Measurements from ENCODE around the gene ZNF223.

ZNF223 gene

DNA sequence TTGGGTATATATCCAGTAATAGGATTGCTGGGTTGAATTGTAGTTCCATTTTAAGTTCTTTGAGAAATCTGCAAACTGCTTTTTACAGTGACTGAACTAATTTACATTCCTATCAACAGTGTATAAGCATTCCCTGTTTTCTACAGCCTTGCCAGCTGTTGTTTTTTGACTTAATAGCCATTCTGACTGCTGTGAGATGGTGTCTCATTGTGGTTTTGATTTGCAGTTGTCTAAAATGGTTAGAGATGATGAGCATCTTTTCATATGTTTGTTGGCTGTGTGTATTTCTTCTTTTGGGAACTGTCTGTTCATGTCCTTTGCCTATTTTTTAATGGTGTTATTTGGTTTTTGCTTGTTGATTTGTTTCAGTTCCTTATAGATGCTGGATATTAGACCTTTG, 30.6 kb upstream of the ZNF223 start:
- Histone ChIP-seq H3K36me3 (ENCODE audit: insufficient read depth, low read length) (no peaks in the 10 kb centered on the region), H3K4me3 (no peak overlapping the region), H3K9ac (ENCODE audit: insufficient read length) (no peak overlapping the region), H3K9me3 (ENCODE audit: low read depth, low read length) (no peaks in the 10 kb centered on the region; the same call in 1 of the 2 replicates), H3K27ac (no peak overlapping the region)
- TF ChIP-seq FOXP2 (optimal IDR thresholded peaks at IDR 0.05; ENCODE audit: control extremely low read depth, extremely low read length, insufficient read depth) (no peak), EZH2 (IDR thresholded peaks at IDR 0.05) (no peak), POLR2AphosphoS5 (IDR thresholded peaks at IDR 0.05; ENCODE audit: borderline replicate concordance, low read depth, low read length) (no peak)
- DNase-seq (ENCODE audit: low read depth, low spot score): no peak

DNA sequence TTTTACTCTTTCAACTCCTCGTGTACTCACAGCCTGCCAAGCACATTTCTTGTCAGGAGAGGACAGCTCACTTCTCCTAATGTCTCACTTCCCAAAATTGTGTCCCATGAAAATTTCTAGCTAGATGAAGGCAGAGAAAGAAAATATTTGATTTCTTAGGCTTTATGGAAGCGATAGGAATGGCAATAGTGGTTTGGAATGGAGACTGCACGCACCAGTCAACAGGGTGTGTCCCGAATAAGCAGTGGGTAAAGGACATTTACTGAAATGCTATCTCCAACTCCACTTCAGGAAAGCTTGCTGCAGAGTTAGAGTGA, 27.0 kb upstream of the ZNF223 start:
- peak overlapping the region; percentile 94 for H3K4me3 ChIP-seq
- TF ChIP-seq FOXP2 (optimal IDR thresholded peaks at IDR 0.05; ENCODE audit: control extremely low read depth, extremely low read length, insufficient read depth) (no peak), EZH2 (IDR thresholded peaks at IDR 0.05) (no peak), POLR2AphosphoS5 (IDR thresholded peaks at IDR 0.05; ENCODE audit: borderline replicate concordance, low read depth, low read length) (no peak)
- peak overlapping the region; percentile 57 for H3K27ac ChIP-seq
- H3K9me3 ChIP-seq (ENCODE audit: low read depth, low read length): no peaks in the 10 kb centered on the region; the same call in 1 of the 2 replicates
- H3K9ac ChIP-seq (ENCODE audit: insufficient read length): peak overlapping the region; percentile 94
- H3K36me3 ChIP-seq (ENCODE audit: insufficient read depth, low read length): peaks cover 33% of the 10 kb centered on the region
- no peak for DNase-seq (ENCODE audit: low read depth, low spot score)

- Histone ChIP-seq H3K4me3 (peak within 1 kb of the TSS; percentile 94), H3K27ac (peak within 1 kb of the TSS; percentile 57), H3K36me3 (ENCODE audit: insufficient read depth, low read length) (peaks cover 38% of the 10 kb centered on the region), H3K9ac (ENCODE audit: insufficient read length) (peak within 1 kb of the TSS; percentile 94), H3K9me3 (ENCODE audit: low read depth, low read length) (no peaks in the 10 kb centered on the region; the same call in none of the 2 replicates)
- TF ChIP-seq EZH2 (IDR thresholded peaks at IDR 0.05): no peak
- no peak for TF ChIP-seq FOXP2 (optimal IDR thresholded peaks at IDR 0.05; ENCODE audit: control extremely low read depth, extremely low read length, insufficient read depth)
- peak; percentile 79 for TF ChIP-seq POLR2AphosphoS5 (IDR thresholded peaks at IDR 0.05; ENCODE audit: borderline replicate concordance, low read depth, low read length)
- peak; percentile 55 for DNase-seq (ENCODE audit: low read depth, low spot score)
These were observed 26.5 kb upstream of the ZNF223 start, which contains the start of gene ZNF222 for GRCh38 chr19:44025217-44025936. Gene ZNF222 (plus strand): TSS chr19:44025379. CDS start chr19:44025437, 58 bp downstream.

DNA sequence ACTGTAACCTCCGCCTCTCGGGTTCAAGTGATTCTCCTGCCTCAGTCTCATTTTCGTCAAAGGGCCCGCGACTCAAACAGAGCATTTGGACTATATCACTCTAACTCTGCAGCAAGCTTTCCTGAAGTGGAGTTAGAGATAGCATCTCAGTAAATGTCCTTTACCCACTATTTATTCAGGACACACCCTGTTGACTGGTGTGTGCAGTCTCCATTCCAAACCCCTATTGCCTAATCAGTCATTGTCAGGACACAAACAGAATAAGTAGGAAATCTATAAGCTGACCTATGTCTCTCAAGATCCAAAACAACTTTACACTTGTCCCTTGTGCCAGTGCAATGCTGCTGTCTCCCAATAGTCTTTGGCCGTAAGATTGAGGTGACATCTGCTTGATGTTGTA, 25.2 kb upstream of the ZNF223 start:
- H3K36me3 ChIP-seq (ENCODE audit: insufficient read depth, low read length): peaks cover 51% of the 10 kb centered on the region
- H3K9ac ChIP-seq (ENCODE audit: insufficient read length): no peak overlapping the region
- no peak for DNase-seq (ENCODE audit: low read depth, low spot score)
- TF ChIP-seq FOXP2 (optimal IDR thresholded peaks at IDR 0.05; ENCODE audit: control extremely low read depth, extremely low read length, insufficient read depth) (no peak), POLR2AphosphoS5 (IDR thresholded peaks at IDR 0.05; ENCODE audit: borderline replicate concordance, low read depth, low read length) (no peak), EZH2 (IDR thresholded peaks at IDR 0.05) (no peak)
- H3K27ac ChIP-seq: no peak overlapping the region
- no peak overlapping the region for H3K4me3 ChIP-seq
- peaks cover under 1% of the 10 kb centered on the region for H3K9me3 ChIP-seq (ENCODE audit: low read depth, low read length)

DNA sequence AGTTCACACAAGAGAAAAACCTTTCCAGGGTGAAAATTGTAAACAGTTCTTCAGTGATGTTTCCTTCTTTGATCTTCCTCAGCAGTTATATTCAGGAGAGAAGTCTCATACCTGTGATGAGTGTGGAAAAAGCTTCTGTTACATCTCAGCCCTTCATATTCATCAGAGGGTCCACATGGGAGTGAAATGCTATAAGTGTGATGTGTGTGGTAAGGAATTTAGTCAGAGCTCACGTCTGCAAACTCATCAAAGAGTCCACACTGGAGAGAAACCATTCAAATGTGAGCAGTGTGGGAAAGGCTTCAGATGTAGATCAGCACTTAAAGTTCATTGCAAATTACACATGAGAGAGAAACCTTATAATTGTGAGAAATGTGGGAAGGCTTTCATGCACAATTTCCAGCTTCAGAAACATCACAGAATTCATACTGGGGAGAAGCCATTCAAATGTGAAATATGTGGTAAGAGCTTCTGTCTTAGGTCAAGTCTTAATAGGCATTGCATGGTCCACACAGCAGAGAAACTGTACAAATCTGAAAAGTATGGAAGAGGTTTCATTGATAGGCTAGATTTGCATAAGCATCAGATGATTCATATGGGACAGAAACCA, 19.7 kb upstream of the ZNF223 start:
- H3K4me3 ChIP-seq: no peak overlapping the region
- no peak for TF ChIP-seq POLR2AphosphoS5 (IDR thresholded peaks at IDR 0.05; ENCODE audit: borderline replicate concordance, low read depth, low read length)
- no peak for TF ChIP-seq FOXP2 (optimal IDR thresholded peaks at IDR 0.05; ENCODE audit: control extremely low read depth, extremely low read length, insufficient read depth)
- TF ChIP-seq EZH2 (IDR thresholded peaks at IDR 0.05): no peak
- no peak for DNase-seq (ENCODE audit: low read depth, low spot score)
- peaks cover 57% of the 10 kb centered on the region for H3K36me3 ChIP-seq (ENCODE audit: insufficient read depth, low read length)
- no peak overlapping the region for H3K27ac ChIP-seq
- peaks cover 11% of the 10 kb centered on the region; the same call in 1 of the 2 replicates for H3K9me3 ChIP-seq (ENCODE audit: low read depth, low read length)
- H3K9ac ChIP-seq (ENCODE audit: insufficient read length): no peak overlapping the region

DNA sequence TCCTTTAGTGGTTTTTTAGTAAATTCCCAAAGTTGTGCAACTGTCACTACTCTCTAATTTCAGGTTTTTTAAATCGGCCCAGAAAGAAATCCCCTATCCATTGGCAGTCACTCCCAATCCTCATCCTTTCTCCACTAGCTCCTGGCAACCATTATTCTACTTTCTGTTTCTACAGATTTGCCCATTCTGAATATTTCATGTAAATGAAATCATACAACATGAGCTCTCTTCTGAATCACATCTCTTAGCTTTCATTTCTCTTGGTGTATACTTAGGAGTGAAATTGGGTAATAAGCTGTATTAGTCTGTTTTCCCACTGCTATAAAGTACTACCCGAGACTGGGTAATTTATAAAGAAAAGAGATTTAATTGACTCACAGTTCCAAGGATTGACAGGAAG, 9.7 kb upstream of the ZNF223 start:
- H3K27ac ChIP-seq: no peak overlapping the region
- no peak overlapping the region for H3K9ac ChIP-seq (ENCODE audit: insufficient read length)
- H3K9me3 ChIP-seq (ENCODE audit: low read depth, low read length): no peaks in the 10 kb centered on the region
- TF ChIP-seq FOXP2 (optimal IDR thresholded peaks at IDR 0.05; ENCODE audit: control extremely low read depth, extremely low read length, insufficient read depth) (no peak), POLR2AphosphoS5 (IDR thresholded peaks at IDR 0.05; ENCODE audit: borderline replicate concordance, low read depth, low read length) (no peak), EZH2 (IDR thresholded peaks at IDR 0.05) (no peak)
- no peaks in the 10 kb centered on the region for H3K36me3 ChIP-seq (ENCODE audit: insufficient read depth, low read length)
- H3K4me3 ChIP-seq: no peak overlapping the region
- no peak for DNase-seq (ENCODE audit: low read depth, low spot score)

DNA sequence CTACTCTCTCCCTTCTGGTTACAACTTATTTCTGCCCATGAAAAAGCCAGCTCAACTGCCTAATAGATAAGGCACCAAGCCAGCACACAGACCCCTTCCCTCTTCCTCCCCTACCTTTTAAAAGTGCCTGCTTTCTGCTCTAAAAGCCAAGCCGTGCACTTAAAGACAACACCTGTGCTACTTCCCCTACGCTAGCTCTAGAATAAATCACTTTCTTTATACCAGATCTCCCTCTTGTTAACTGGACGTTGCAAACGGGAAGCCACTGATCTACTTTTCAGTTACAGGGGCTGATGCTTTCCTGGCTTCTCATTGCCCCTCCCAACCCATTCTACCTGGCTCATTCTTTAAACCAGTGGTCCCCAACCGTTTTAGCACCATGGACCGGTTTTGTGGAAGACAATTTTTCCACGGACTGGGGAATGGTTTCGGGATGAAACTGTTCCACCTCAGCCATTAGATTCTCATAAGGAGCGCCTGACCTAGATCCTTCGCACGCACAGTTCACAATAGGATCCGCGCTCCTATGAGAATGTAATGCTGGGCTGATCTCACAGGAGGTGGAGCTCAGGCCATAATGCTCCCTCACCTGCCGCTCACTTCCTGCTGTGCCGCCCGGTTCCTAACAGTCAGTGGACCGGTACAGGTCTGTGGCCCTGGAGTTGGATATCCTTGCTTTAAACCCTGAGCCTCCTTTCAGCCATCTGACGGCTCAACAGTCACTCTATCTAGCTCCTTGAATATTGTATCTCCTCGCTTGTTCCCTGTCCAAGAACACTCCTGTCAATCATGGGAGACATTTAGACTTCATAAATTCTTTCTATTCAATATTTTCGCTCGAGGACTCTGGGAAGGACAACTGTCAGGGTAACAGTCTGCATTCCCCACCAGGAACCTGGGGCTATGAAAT, 841 bp upstream of the ZNF223 start:
- TF ChIP-seq FOXP2 (optimal IDR thresholded peaks at IDR 0.05; ENCODE audit: control extremely low read depth, extremely low read length, insufficient read depth): no peak
- no peak for TF ChIP-seq EZH2 (IDR thresholded peaks at IDR 0.05)
- no peak for TF ChIP-seq POLR2AphosphoS5 (IDR thresholded peaks at IDR 0.05; ENCODE audit: borderline replicate concordance, low read depth, low read length)
- Histone ChIP-seq H3K9me3 (ENCODE audit: low read depth, low read length) (no peaks in the 10 kb centered on the region), H3K4me3 (peak overlapping the region; percentile 83), H3K9ac (ENCODE audit: insufficient read length) (no peak overlapping the region), H3K36me3 (ENCODE audit: insufficient read depth, low read length) (no peaks in the 10 kb centered on the region; the same call in 1 of the 2 replicates), H3K27ac (no peak overlapping the region)
- DNase-seq (ENCODE audit: low read depth, low spot score): no peak

GRCh38 chr19:44055870-44056269, 4.0 kb downstream of the ZNF223 start:
- DNase-seq (ENCODE audit: low read depth, low spot score): no peak
- Histone ChIP-seq H3K4me3 (no peak overlapping the region), H3K36me3 (ENCODE audit: insufficient read depth, low read length) (no peaks in the 10 kb centered on the region; the same call in 1 of the 2 replicates), H3K9me3 (ENCODE audit: low read depth, low read length) (no peaks in the 10 kb centered on the region), H3K9ac (ENCODE audit: insufficient read length) (no peak overlapping the region), H3K27ac (no peak overlapping the region)
- no peak for TF ChIP-seq POLR2AphosphoS5 (IDR thresholded peaks at IDR 0.05; ENCODE audit: borderline replicate concordance, low read depth, low read length)
- TF ChIP-seq EZH2 (IDR thresholded peaks at IDR 0.05): no peak

Measured in SK-N-MC (cell line).